SU-DHL-6 (cell line): ENCODE data around the gene MGAT1.

Experiments
- EZH2phosphoT487 ChIP-seq: fragments of 200-600 bp; sonication (generic), shearing (Covaris generic); conservative IDR thresholded peaks from 2 replicates; pipeline ENCODE4 v1.6.1; 2018; ENCODE audit warnings: mild to moderate bottlenecking, antibody characterized with exemption, low read length, moderate library complexity, mixed read lengths
- TF ChIP-seq, protein P1 (sequence below): fragments of 200-600 bp; sonication (generic); IDR thresholded peaks from one replicate; pipeline ENCODE4 v1.5.1; 2017; ENCODE audit warnings: antibody characterized with exemption, mild to moderate bottlenecking, low read length, moderate library complexity; ENCODE audit not compliant: insufficient read depth, poor library complexity, severe bottlenecking

DNA sequence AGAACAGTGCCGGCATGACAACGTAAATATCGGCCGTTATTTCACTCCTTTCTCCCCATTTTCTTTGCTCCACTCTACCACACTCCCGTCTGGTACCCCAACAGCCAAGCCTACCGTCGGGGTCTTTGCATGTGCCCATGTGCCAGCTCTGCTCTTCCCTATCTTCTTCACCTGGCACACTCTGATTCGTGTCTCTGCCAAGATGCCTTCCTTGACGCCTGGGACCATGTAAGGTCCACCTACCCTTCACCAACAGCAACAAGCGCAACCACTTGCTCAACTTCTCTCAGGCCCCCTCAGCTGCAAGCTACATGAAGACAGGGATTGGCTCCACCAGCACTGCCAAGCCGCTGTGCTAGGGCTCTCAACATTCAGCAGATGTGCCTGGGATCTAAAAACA lies 4.4 kb downstream of the MGAT1 start:
- TF ChIP-seq, protein P1, sequence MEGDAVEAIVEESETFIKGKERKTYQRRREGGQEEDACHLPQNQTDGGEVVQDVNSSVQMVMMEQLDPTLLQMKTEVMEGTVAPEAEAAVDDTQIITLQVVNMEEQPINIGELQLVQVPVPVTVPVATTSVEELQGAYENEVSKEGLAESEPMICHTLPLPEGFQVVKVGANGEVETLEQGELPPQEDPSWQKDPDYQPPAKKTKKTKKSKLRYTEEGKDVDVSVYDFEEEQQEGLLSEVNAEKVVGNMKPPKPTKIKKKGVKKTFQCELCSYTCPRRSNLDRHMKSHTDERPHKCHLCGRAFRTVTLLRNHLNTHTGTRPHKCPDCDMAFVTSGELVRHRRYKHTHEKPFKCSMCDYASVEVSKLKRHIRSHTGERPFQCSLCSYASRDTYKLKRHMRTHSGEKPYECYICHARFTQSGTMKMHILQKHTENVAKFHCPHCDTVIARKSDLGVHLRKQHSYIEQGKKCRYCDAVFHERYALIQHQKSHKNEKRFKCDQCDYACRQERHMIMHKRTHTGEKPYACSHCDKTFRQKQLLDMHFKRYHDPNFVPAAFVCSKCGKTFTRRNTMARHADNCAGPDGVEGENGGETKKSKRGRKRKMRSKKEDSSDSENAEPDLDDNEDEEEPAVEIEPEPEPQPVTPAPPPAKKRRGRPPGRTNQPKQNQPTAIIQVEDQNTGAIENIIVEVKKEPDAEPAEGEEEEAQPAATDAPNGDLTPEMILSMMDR = no peak
- no peak for TF ChIP-seq EZH2phosphoT487
